GM18505 (cell line): Measurements from ENCODE around the gene FASTK.

ENCODE experiments used
- ATAC-seq: cut with Tn5 transposase; IDR thresholded peaks from one replicate; pipeline ENCODE4 v1.9.1; 2021; ENCODE audit not compliant: unreplicated experiment
- POLR2A ChIP-seq: IDR thresholded peaks from 4 replicates; pipeline ENCODE4 v1.6.1; 2011; ENCODE audit warnings: borderline replicate concordance; ENCODE audit not compliant: insufficient read depth, insufficient read length; ENCODE audit errors: extremely low read depth

The FASTK gene

DNA sequence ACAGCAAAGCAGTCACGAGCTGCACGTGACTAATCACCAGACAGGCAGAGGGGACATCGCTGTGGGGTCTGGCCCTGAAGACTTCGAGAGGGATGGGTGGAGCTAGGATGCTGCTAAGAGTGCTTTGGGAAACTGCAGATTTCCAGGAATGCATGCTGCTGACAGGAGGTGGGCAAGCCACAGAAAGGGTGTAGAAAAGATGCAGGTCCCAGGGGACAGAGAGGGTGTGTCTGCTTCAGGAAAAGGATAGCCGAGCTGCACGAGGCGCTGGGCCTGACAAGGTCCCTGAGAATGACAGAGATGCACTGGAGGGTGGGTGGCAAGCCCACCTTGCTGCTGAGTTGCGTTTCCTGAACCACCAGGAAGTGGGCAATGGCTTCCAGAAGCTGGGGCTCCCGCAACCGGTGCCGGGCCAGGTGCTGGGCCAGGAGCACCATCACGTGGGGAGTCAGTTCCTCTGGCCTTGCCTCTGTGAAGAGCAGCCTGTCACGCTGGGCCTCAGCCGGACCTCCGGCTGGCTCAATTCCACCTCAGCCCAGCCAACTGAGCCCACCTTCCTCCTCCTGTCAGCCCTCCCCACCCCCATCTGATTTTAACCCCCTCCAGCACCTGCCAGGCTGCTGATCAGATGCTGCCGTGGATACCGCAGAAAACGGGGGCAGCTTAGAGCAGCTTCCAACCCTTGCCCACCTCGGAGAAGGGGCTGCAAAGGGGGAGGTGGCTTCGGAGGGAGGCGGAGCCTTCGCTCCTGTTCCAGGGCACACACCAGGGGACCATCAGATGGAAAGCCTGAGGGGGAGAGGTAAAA lies 2.2 kb downstream of the FASTK start:
- TF ChIP-seq POLR2A, result no peak
- no peak for ATAC-seq

DNA sequence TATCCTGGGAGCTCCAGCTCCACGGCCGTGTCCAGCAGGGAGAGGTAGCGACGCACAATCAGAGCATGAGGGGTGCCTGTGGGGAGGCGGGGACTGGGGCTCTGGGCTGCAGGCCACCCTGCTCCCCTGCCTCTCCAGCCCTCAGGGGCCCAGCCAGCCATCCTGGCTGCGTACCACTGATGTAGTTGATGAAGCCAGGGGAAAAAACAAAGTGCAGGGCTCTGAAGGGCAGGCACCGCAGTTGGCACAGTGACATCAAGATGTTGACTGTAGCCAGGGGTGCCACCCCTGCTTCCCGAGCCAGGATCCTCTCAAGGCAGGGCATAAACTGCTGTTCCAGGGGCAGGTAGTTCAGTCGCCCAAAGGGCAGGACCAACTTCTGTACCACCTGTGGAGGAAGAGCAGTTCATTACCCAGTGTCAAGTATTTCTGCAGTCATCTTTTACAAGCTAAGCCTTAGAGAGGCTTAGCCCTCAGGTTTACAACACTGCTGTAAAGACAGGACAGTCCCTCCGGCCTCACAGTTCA lies 2.8 kb downstream of the FASTK start:
- no peak for ATAC-seq
- peak; percentile 7 for TF ChIP-seq POLR2A

GRCh38 chr7:151076863-151077704 lies 3.5 kb downstream of the FASTK start:
- no peak for ATAC-seq
- TF ChIP-seq POLR2A, result no peak

DNA sequence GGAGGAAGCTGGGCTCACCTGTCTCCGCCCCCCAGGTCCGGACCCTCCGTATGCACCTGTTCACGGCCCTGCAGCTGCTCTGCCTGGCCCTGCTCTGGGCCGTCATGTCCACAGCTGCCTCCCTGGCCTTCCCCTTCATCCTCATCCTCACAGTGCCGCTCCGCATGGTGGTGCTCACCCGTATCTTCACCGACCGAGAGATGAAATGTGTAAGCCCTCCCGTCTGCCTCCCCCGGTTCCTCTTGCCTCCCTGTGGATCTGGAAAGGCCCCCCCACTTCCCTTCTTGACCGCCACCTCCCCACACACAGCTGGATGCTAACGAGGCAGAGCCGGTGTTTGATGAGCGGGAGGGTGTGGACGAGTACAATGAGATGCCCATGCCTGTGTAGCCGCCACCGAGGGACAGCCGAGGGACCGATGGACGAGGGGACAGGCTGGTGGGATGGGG lies 4.6 kb downstream of the FASTK start:
- no peak for ATAC-seq
- TF ChIP-seq POLR2A, result no peak

GRCh38 chr7:151075662-151075971 lies 5.0 kb downstream of the FASTK start:
- ATAC-seq, result no peak
- TF ChIP-seq POLR2A, result no peak

DNA sequence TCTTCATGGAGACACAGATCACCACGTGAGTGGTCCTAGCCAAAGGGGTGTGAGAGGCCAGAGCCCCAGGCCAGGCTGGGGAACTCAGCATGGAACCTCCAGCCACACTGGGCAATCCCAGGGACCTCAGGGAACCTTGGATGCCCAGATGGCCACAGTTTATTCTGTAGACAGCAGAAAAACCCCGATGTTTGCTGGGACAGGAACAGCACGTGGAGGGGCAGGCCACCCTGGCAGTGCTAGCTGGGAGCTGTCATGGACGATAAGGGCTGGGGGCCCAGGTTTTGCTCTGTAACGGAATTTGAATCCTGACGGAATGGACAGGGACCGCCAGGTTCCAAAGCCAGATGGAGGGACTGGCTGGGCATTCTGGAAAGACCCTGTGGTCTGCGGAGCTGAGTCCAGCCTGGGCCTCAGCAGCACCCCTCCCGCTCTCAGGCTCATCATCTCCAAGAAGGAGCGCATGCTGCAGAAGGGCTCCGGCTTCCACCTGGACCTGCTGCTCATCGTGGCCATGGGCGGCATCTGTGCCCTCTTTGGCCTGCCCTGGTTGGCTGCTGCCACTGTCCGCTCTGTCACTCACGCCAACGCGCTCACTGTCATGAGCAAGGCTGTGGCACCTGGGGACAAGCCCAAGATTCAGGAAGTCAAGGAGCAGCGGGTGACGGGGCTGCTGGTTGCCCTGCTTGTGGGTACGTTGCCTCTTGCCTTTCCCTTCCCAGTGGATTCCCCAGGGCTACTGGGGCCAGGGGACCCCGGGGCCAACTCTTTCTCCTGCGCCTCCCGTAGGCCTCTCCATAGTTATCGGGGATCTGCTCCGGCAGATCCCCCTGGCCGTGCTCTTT lies 5.6 kb downstream of the FASTK start:
- ATAC-seq, result no peak
- no peak for TF ChIP-seq POLR2A

DNA sequence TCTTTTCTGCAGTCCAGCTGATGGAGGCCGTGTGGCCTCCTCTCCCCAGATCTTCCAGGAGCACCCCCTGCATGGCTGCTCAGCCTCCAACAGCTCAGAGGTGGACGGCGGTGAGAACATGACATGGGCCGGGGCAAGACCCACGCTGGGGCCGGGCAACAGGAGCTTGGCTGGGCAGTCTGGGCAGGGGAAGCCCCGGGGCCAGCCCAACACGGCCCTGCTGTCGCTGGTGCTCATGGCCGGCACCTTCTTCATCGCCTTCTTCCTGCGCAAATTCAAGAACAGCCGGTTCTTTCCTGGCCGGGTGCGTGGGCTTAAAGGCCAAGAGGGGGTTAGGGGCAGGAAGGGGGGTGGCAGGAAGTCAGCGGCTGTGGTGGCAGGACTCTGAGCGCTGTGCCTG lies 6.6 kb downstream of the FASTK start:
- TF ChIP-seq POLR2A, result no peak
- no peak for ATAC-seq

DNA sequence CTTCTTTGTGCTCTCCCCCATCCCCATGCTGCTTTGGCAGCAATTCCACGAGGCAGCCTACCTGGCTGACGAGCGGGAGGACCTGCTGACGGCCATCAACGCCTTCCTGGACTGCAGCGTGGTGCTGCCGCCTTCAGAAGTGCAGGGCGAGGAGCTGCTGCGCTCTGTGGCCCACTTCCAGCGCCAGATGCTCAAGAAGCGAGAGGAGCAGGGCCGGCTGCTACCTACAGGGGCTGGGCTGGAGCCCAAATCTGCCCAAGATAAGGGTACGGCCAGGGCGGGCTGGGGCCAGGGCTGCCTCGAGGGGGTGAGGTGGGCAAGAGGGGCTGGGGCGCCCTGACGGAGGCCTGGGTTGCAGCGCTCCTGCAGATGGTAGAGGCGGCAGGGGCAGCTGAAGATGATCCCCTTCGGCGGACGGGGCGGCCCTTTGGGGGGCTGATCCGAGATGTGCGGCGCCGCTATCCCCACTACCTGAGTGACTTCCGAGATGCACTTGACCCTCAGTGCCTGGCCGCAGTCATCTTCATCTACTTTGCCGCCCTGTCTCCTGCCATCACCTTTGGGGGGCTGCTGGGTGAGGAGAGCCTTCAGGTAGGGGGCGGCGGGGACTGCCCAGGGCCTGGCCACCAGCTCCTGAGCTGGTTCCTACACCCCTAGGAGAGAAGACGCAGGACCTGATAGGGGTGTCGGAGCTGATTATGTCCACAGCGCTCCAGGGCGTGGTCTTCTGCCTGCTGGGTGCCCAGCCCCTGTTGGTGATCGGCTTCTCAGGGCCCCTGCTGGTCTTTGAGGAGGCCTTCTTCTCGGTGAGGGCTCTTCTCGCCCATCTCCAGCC lies 9.4 kb downstream of the FASTK start:
- no peak for ATAC-seq

DNA sequence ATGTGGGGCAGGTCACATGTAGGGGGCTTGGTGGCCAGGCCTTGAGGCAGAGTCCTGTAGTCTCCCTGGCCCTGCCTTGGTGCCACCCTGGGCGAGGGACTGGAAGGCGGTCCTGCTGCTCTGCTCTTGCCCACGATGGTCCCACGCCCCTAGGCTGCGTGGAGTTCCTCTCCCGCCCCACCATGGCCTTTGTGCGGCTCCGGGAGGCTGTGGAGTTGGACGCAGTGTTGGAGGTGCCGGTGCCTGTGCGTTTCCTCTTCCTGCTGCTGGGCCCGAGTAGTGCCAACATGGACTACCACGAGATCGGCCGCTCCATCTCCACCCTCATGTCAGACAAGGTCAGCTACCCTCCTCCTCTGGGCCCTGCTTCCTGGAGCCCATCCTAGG lies 10.0 kb downstream of the FASTK start:
- ATAC-seq, result no peak
- no peak for TF ChIP-seq POLR2A

More for the DNA sequence above, 9.4 kb downstream of the FASTK start:
- TF ChIP-seq POLR2A, result no peak

DNA sequence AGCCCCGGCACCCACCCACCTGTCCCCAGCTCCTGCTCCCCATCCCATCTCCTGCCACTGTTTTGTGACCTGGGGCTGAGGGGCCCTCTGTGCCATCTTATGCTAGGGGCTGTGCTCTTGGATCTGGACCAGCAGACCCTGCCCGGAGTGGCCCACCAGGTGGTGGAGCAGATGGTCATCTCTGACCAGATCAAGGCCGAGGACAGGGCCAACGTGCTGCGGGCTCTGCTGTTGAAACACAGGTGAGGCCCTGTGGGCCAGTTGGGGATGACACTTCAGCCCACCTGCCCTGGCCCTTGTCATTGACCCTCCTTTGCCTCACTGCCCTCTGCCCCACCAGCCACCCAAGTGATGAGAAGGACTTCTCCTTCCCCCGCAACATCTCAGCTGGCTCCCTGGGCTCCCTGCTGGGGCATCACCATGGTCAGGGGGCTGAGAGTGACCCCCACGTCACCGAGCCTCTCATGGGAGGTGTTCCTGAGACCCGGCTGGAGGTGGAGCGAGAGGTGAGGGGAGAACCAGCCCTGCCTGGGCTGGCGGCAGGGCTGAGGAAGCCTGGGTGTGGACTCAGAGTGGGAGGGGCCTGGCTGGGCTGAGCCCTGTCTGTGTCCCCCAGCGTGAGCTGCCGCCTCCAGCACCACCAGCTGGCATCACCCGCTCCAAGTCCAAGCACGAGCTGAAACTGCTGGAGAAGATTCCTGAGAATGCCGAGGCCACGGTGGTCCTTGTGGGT lies 10.6 kb downstream of the FASTK start:
- no peak for TF ChIP-seq POLR2A
- ATAC-seq, result no peak

DNA sequence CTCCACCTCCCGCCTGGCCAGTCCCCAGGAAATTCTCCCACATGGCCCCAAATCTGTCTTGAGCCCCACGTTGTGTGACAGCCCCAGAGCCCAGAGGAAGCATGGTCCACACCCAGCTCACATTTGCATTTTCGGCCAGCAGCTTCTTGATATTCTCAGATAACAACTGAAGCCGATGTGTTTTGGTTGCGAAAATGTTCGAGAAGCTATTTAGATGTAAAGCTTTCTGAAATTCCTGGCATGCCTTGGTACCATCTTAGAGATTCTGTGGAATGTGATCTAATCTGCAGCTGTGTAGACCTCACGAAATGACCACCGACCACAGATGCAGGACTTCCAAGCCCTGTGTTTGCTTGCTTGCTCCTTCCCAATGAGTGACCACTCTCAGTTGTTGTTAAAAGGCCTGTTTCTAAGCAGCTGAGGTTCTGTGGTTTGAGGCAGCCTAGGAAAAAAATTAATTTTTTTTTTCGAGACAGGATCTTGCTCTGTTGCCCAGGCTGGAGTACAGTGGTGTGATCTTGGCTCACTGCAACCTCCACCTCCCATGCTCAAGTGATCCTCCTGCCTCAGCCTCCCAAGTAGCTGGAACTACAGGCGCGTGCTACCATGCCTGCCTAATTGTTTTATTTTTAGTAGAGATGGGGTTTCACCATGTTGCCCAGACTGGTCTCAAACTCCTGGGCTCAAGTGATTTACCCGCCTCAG lies 12.4 kb downstream of the FASTK start:
- no peak for TF ChIP-seq POLR2A
- no peak for ATAC-seq
